Measurements from ENCODE around the gene ZBTB22. TPM values are rescaled to one million over a fixed set of nuclear protein-coding genes. Genes with fewer than 3 reads are reported as not detected.

ZBTB22 gene
- total RNA-seq, 1 donor from 2014 or later = 13.3 TPM

GRCh38 chr6:33292996-33293682 is 24.4 kb downstream of the ZBTB22 start:
- Histone ChIP-seq H3K4me3 (no peak overlapping the region), H3K9me3 (replicated peaks) (no peaks in the 10 kb centered on the region), H3K36me3 (peaks cover 55% of the 10 kb centered on the region), H3K27ac (replicated peaks) (no peak overlapping the region), H3K4me1 (peaks cover 46% of the 10 kb centered on the region), H3K27me3 (ENCODE audit: low read depth) (no peaks in the 10 kb centered on the region)
- intact Hi-C loops (cut with micrococcal nuclease) = no loop called here
- TF ChIP-seq CTCF (IDR thresholded peaks at IDR 0.05; ENCODE audit: borderline replicate concordance) = no peak
- DNase-seq = no peak

GRCh38 chr6:33290459-33290858 is 27.1 kb downstream of the ZBTB22 start:
- intact Hi-C loops (cut with micrococcal nuclease) = no loop called here
- Histone ChIP-seq H3K27ac (replicated peaks) (no peak overlapping the region), H3K4me3 (peak overlapping the region; percentile 83), H3K4me1 (peaks cover 34% of the 10 kb centered on the region), H3K9me3 (replicated peaks) (no peaks in the 10 kb centered on the region), H3K27me3 (ENCODE audit: low read depth) (no peaks in the 10 kb centered on the region), H3K36me3 (peaks cover 65% of the 10 kb centered on the region)
- no peak for TF ChIP-seq CTCF (IDR thresholded peaks at IDR 0.05; ENCODE audit: borderline replicate concordance)
- DNase-seq = no peak

- peak overlapping the region; percentile 93 for H3K27ac ChIP-seq (replicated peaks)
- intact Hi-C loops (cut with micrococcal nuclease) = no loop called here
- H3K27me3 ChIP-seq (ENCODE audit: low read depth) = no peaks in the 10 kb centered on the region
- H3K36me3 ChIP-seq = peaks cover 65% of the 10 kb centered on the region
- TF ChIP-seq CTCF (IDR thresholded peaks at IDR 0.05; ENCODE audit: borderline replicate concordance) = no peak
- peak overlapping the region; percentile 83 for H3K4me3 ChIP-seq
- H3K4me1 ChIP-seq = peaks cover 34% of the 10 kb centered on the region
- no peaks in the 10 kb centered on the region for H3K9me3 ChIP-seq (replicated peaks)
- no peak for DNase-seq
Observed at GRCh38 chr6:33289784-33290315, 27.7 kb downstream of the ZBTB22 start.

- H3K4me3 ChIP-seq = peak within 1 kb of the TSS; percentile 83
- H3K27ac ChIP-seq (replicated peaks) = peak within 1 kb of the TSS; percentile 93
- H3K9me3 ChIP-seq (replicated peaks) = no peaks in the 10 kb centered on the region
- H3K36me3 ChIP-seq = peaks cover 65% of the 10 kb centered on the region
- intact Hi-C loops (cut with micrococcal nuclease) = no loop called here
- H3K4me1 ChIP-seq = peaks cover 34% of the 10 kb centered on the region
- TF ChIP-seq CTCF (IDR thresholded peaks at IDR 0.05; ENCODE audit: borderline replicate concordance) = no peak
- H3K27me3 ChIP-seq (ENCODE audit: low read depth) = no peaks in the 10 kb centered on the region
- peak; percentile 74 for DNase-seq
Observed at GRCh38 chr6:33288921-33289783, 28.4 kb downstream of the ZBTB22 start, which contains the start of the genes PFDN6 and WDR46. PFDN6 (plus strand) TSS chr6:33289601; CDS start chr6:33289857, 256 bp downstream. WDR46 (minus strand) TSS chr6:33289239; CDS start chr6:33289170, 69 bp downstream.

- Histone ChIP-seq H3K27me3 (ENCODE audit: low read depth) (no peaks in the 10 kb centered on the region), H3K4me3 (peak overlapping the region; percentile 83), H3K4me1 (peaks cover 34% of the 10 kb centered on the region), H3K27ac (replicated peaks) (peak overlapping the region; percentile 93), H3K36me3 (peaks cover 65% of the 10 kb centered on the region), H3K9me3 (replicated peaks) (no peaks in the 10 kb centered on the region)
- DNase-seq = no peak
- no peak for TF ChIP-seq CTCF (IDR thresholded peaks at IDR 0.05; ENCODE audit: borderline replicate concordance)
- intact Hi-C loops (cut with micrococcal nuclease) = no loop called here
Observed at GRCh38 chr6:33288141-33288920, 29.2 kb downstream of the ZBTB22 start.
